HCT116 (cell line): ENCODE data around the gene SECTM1. TPM values are rescaled to one million over a fixed set of nuclear protein-coding genes. Genes with fewer than 3 reads are reported as not detected.

ENCODE experiments used
- ATAC-seq: fragments of 200-7000 bp; cut with Tn5 transposase; 2 replicates; pipeline ENCODE4 v1.9.1; 2020; ENCODE audit warnings: mild to moderate bottlenecking, moderate library complexity
- BruUV-seq: library from RNA; stranded (reverse); fragments of 400-500 nt; replicated peaks from 2 replicates; lab custom pipeline; 2021; lab: Mats Ljungman, UMichigan
- CTCF ChIA-PET: fragments of 300-600 bp; sonication (Branson Sonifier 250); formaldehyde crosslinking; loops from one replicate; lab custom pipeline; 2021; ENCODE audit warnings: antibody characterized with exemption; lab: Charles Lee
- POLR2A ChIA-PET: fragments of 300-600, 350-600 bp; sonication (Branson Sonifier 250); formaldehyde crosslinking; loops from one replicate; lab custom pipeline; 2021; ENCODE audit warnings: antibody characterized with exemption; lab: Charles Lee
- RAD21 ChIA-PET, 2 experiments: fragments of 300-600 bp; sonication (Branson Sonifier 250); formaldehyde crosslinking; loops; one replicate each; lab custom pipeline; 2023; ENCODE audit warnings: low total read pairs in 2 of 2; ENCODE audit not compliant: uncharacterized antibody in 2 of 2, unreplicated experiment in 2 of 2, low non-redundant PET in 1 of 2; lab: Charles Lee
- DNase-seq: peaks from one replicate; pipeline ENCODE4 v3.0.0-alpha.2; 2010; ENCODE audit warnings: low read depth, low spot score
- H2AFZ ChIP-seq: fragments of 200-600 bp; shearing (Covaris generic), sonication (generic); 2 replicates; pipeline ENCODE4 v1.6.1; 2017; ENCODE audit warnings: low read depth, mixed run types, mixed read lengths, antibody characterized with exemption, low read length; ENCODE audit not compliant: poor library complexity, severe bottlenecking
- H3K27ac ChIP-seq: 2 replicates; pipeline ENCODE4 v1.5.1; 2012; ENCODE audit warnings: low read depth, low read length
- H3K27me3 ChIP-seq: fragments of 200-600 bp; sonication (generic); 2 replicates; pipeline ENCODE4 v1.6.1; 2016; ENCODE audit warnings: mixed run types, low read length, mixed read lengths; ENCODE audit not compliant: insufficient read depth
- H3K36me3 ChIP-seq, 2 experiments: fragments of 200-500 bp in 1 of 2; fragments of 200-600 bp in 1 of 2; sonication (Bioruptor generic) in 1 of 2; sonication (generic) in 1 of 2; 2 replicates each; pipeline versions ENCODE4 v1.5.1 to v1.6.1; 2014 to 2016; ENCODE audit warnings: low read length in 2 of 2, inconsistent platforms in 1 of 2, mixed read lengths in 1 of 2, mixed run types in 1 of 2; ENCODE audit not compliant: insufficient read depth in 2 of 2, control insufficient read depth in 1 of 2
- H3K4me1 ChIP-seq, 2 experiments: fragments of 200-600 bp in 1 of 2; sonication (generic) in 1 of 2; 2 replicates each; pipeline versions ENCODE4 v1.5.1 to v1.6.1; 2012 to 2017; ENCODE audit warnings: low read length in 2 of 2, inconsistent platforms in 1 of 2, mild to moderate bottlenecking in 1 of 2, mixed read lengths in 1 of 2, mixed run types in 1 of 2, moderate library complexity in 1 of 2; ENCODE audit not compliant: insufficient read depth in 2 of 2, control insufficient read depth in 1 of 2
- H3K4me2 ChIP-seq: fragments of 200-600 bp; sonication (generic); 2 replicates; pipeline ENCODE4 v1.6.1; 2017; ENCODE audit warnings: mixed run types, low read length, mixed read lengths
- H3K4me3 ChIP-seq, 2 experiments: fragments of 200-600 bp in 1 of 2; sonication (generic) in 1 of 2; replicated peaks in 1 of 2; 2 replicates each; pipeline ENCODE4 v1.5.1; 2011 to 2016; ENCODE audit warnings: low read length in 2 of 2, control low read depth in 1 of 2, low read depth in 1 of 2, mild to moderate bottlenecking in 1 of 2, mixed read lengths in 1 of 2, mixed run types in 1 of 2
- H3K79me2 ChIP-seq: fragments of 200-600 bp; sonication (generic); 2 replicates; pipeline ENCODE4 v1.6.1; 2017; ENCODE audit warnings: mild to moderate bottlenecking, mixed run types, low read length, moderate library complexity, mixed read lengths; ENCODE audit not compliant: insufficient read depth
- H3K9ac ChIP-seq: fragments of 200-600 bp; sonication (generic); 2 replicates; pipeline ENCODE4 v1.6.1; 2016; ENCODE audit warnings: low read length, mixed read lengths
- H3K9me2 ChIP-seq: fragments of 200-600 bp; sonication (generic), shearing (Covaris generic); 2 replicates; pipeline ENCODE4 v1.6.1; 2017; ENCODE audit warnings: mixed run types, mild to moderate bottlenecking, moderate library complexity; ENCODE audit not compliant: insufficient read depth
- H3K9me3 ChIP-seq, 2 experiments: fragments of 200-500 bp in 1 of 2; fragments of 200-600 bp in 1 of 2; sonication (Bioruptor generic) in 1 of 2; sonication (generic) in 1 of 2; 2 replicates each; pipeline ENCODE4 v1.6.1; 2014 to 2017; ENCODE audit warnings: low read length in 2 of 2, mixed read lengths in 2 of 2, inconsistent platforms in 1 of 2, low read depth in 1 of 2, mild to moderate bottlenecking in 1 of 2, mixed run types in 1 of 2, moderate library complexity in 1 of 2; ENCODE audit not compliant: control insufficient read depth in 1 of 2, insufficient read depth in 1 of 2
- H4K20me1 ChIP-seq: fragments of 200-600 bp; sonication (generic), shearing (Covaris generic); 2 replicates; pipeline ENCODE4 v1.6.1; 2017; ENCODE audit warnings: mixed run types, mild to moderate bottlenecking, moderate library complexity; ENCODE audit not compliant: insufficient read depth
- CBX3 ChIP-seq: IDR thresholded peaks from 2 replicates; pipeline ENCODE4 v1.6.1; 2012; ENCODE audit warnings: low read depth
- CEBPB ChIP-seq: IDR thresholded peaks from 2 replicates; pipeline ENCODE4 v1.6.1; 2012; ENCODE audit warnings: low read depth
- CTCF ChIP-seq, 3 experiments: fragments of 200-600 bp in 1 of 3; sonication (generic) in 1 of 3; IDR thresholded peaks in 2 of 3; conservative IDR thresholded peaks in 1 of 3; 2 replicates each; pipeline ENCODE4 v1.5.1; 2012 to 2017; ENCODE audit warnings: low read depth in 2 of 3, low read length in 2 of 3, antibody characterized with exemption in 1 of 3, borderline replicate concordance in 1 of 3, control low read depth in 1 of 3, mild to moderate bottlenecking in 1 of 3, mixed read lengths in 1 of 3, mixed run types in 1 of 3, moderate library complexity in 1 of 3; ENCODE audit not compliant: insufficient read depth in 1 of 3
- FOSL1 ChIP-seq: IDR thresholded peaks from 2 replicates; pipeline ENCODE4 v1.6.1; 2012; ENCODE audit warnings: low read depth
- JUND ChIP-seq: IDR thresholded peaks from 2 replicates; pipeline ENCODE4 v1.6.1; 2012
- MAX ChIP-seq: IDR thresholded peaks from 2 replicates; pipeline ENCODE4 v1.6.1; 2012
- POLR2AphosphoS5 ChIP-seq: IDR thresholded peaks from 2 replicates; pipeline ENCODE4 v1.6.1; 2011; ENCODE audit warnings: mild to moderate bottlenecking, low read depth, low read length, moderate library complexity
- RAD21 ChIP-seq: IDR thresholded peaks from 2 replicates; pipeline ENCODE4 v1.6.1; 2012; ENCODE audit warnings: low read depth, mild to moderate bottlenecking
- REST ChIP-seq: IDR thresholded peaks from 2 replicates; pipeline ENCODE4 v1.6.1; 2012; ENCODE audit warnings: low read depth
- SIN3A ChIP-seq: IDR thresholded peaks from 2 replicates; pipeline ENCODE4 v1.6.1; 2012; ENCODE audit warnings: low read depth
- SP1 ChIP-seq: IDR thresholded peaks from 2 replicates; pipeline ENCODE4 v1.6.1; 2012; ENCODE audit warnings: low read depth
- ZFX ChIP-seq: fragments of 450-650 bp; IDR thresholded peaks from 2 replicates; pipeline ENCODE4 v1.6.1; 2017
- ZNF274 ChIP-seq: fragments of 200-500 bp; sonication (Bioruptor generic); IDR thresholded peaks from 2 replicates; pipeline ENCODE4 v1.6.1; 2014; ENCODE audit warnings: mild to moderate bottlenecking, low read depth, low read length, inconsistent platforms
- intact Hi-C: fragments of 100-400 bp; cut with micrococcal nuclease; formaldehyde crosslinking; loops from 2 replicates; pipeline ENCODE4 v1.10.0; 2022
- total RNA-seq: library from RNA; stranded (reverse); gene quantifications from one replicate; pipeline ENCODE4 v1.2.1, GENCODE V29; 2021; ENCODE audit not compliant: unreplicated experiment
- TF ChIP-seq, protein P1 (sequence below): IDR thresholded peaks from 2 replicates; pipeline ENCODE4 v1.6.1; 2012

SECTM1 gene
- total RNA-seq, 1 experiment from 2014 or later: 6.8 TPM

DNA sequence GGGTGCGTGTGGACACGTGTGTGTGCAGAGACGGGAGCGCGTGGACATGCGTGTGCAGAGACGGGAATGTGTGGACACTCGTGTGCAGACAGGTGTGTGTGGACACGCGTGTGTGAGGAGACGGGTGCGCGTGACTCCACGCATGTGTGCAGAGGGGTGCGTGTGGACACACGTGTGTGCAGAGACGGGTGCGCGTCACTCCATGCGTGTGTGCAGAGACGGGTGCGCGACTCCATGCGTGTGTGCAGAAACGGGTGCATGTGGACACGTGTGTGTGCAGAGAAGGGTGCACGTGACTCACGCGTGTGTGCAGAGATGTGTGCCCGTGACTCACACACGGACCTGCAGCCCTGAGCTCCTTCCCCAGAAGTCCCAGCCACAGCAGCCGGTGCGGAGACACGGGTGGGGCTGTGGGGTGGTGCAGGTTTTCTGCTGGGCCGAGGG is 13.9 kb downstream of the SECTM1 start:
- RAD21 ChIA-PET: no interaction called here
- H3K9me3 ChIP-seq: peaks cover 0 to 21% of the 10 kb centered on the region in 2 experiments; a peak in 1 of 4 replicates
- H3K27me3 ChIP-seq: no peaks in the 10 kb centered on the region
- no peak overlapping the region for H3K27ac ChIP-seq
- no peak overlapping the region for H3K4me2 ChIP-seq
- TF ChIP-seq CEBPB (no peak), MAX (no peak)
- TF ChIP-seq, all 23 proteins: peak for 0
- no peaks in the 10 kb centered on the region for H3K9me2 ChIP-seq
- ChIA-PET CTCF (no interaction called here), POLR2A (no interaction called here)
- no peaks in the 10 kb centered on the region for H3K79me2 ChIP-seq
- H3K9ac ChIP-seq: no peak overlapping the region
- no peak overlapping the region for H3K4me3 ChIP-seq
- no peaks in the 10 kb centered on the region for H4K20me1 ChIP-seq
- BruUV-seq: no TSS peak
- H3K4me1 ChIP-seq: peaks cover 0 to 8% of the 10 kb centered on the region in 2 experiments; a peak in 2 of 4 replicates
- no peak overlapping the region for H2AFZ ChIP-seq
- no peaks in the 10 kb centered on the region for H3K36me3 ChIP-seq
- ATAC-seq (no peak), DNase-seq (no peak)
- intact Hi-C loops: no loop called here

- Histone ChIP-seq H3K4me2 (no peak overlapping the region), H3K9ac (no peak overlapping the region), H3K9me3 (peaks cover 0 to 21% of the 10 kb centered on the region in 2 experiments; a peak in 1 of 4 replicates), H2AFZ (no peak overlapping the region), H3K9me2 (no peaks in the 10 kb centered on the region), H3K79me2 (no peaks in the 10 kb centered on the region), H3K27ac (peak overlapping the region; percentile 4; the same call in 1 of the 2 replicates), H3K36me3 (no peaks in the 10 kb centered on the region), H4K20me1 (no peaks in the 10 kb centered on the region), H3K27me3 (no peaks in the 10 kb centered on the region), H3K4me1 (peaks cover 0 to 5% of the 10 kb centered on the region in 2 experiments; a peak in 1 of 4 replicates), H3K4me3 (no peak overlapping the region)
- ChIA-PET RAD21 (no interaction called here), CTCF (no interaction called here), POLR2A (no interaction called here)
- DNase-seq: no peak
- intact Hi-C loops: no loop called here
- no peak for ATAC-seq
- no TSS peak for BruUV-seq
- TF ChIP-seq CTCF (IDR thresholded peaks at IDR 0.05 in 2 of 3, conservative IDR thresholded peaks at IDR 0.05 in 1 of 3; ENCODE audit: borderline replicate concordance in 1 of 3, insufficient read depth in 1 of 3, low read depth in 2 of 3, low read length in 2 of 3) (no peak), CEBPB (no peak), CBX3 (no peak), REST (no peak), FOSL1 (no peak), JUND (no peak), RAD21 (no peak), SIN3A (no peak), POLR2AphosphoS5 (no peak), ZFX (no peak), ZNF274 (no peak), SP1 (no peak)
- TF ChIP-seq, protein P1, sequence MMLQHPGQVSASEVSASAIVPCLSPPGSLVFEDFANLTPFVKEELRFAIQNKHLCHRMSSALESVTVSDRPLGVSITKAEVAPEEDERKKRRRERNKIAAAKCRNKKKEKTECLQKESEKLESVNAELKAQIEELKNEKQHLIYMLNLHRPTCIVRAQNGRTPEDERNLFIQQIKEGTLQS: no peak
These were observed 14.6 kb downstream of the SECTM1 start for GRCh38 chr17:82318772-82319606.
